B cell (primary cell): Measurements from ENCODE around the gene KLF7.

Source experiments
- EZH2 ChIP-seq: IDR thresholded peaks from 2 replicates; pipeline ENCODE4 v1.6.1; 2012; ENCODE audit warnings: borderline replicate concordance, low read depth, mild to moderate bottlenecking, moderate library complexity, low read length; ENCODE audit not compliant: insufficient read depth, poor library complexity, severe bottlenecking
- TF ChIP-seq, protein P1 (sequence below): fragments of 200-600 bp; IDR thresholded peaks from one replicate; pipeline ENCODE4 v1.8.0; 2022; ENCODE audit warnings: antibody characterized with exemption, mild to moderate bottlenecking

- TF ChIP-seq, protein P1, sequence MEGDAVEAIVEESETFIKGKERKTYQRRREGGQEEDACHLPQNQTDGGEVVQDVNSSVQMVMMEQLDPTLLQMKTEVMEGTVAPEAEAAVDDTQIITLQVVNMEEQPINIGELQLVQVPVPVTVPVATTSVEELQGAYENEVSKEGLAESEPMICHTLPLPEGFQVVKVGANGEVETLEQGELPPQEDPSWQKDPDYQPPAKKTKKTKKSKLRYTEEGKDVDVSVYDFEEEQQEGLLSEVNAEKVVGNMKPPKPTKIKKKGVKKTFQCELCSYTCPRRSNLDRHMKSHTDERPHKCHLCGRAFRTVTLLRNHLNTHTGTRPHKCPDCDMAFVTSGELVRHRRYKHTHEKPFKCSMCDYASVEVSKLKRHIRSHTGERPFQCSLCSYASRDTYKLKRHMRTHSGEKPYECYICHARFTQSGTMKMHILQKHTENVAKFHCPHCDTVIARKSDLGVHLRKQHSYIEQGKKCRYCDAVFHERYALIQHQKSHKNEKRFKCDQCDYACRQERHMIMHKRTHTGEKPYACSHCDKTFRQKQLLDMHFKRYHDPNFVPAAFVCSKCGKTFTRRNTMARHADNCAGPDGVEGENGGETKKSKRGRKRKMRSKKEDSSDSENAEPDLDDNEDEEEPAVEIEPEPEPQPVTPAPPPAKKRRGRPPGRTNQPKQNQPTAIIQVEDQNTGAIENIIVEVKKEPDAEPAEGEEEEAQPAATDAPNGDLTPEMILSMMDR, result no peak
- no peak for TF ChIP-seq EZH2
These were observed 91.7 kb downstream of the KLF7 start for GRCh38 chr2:207073801-207074678.
